Progenitor cell of endocrine pancreas (in vitro differentiated cells): ENCODE results near the gene PARS2. TPM values are rescaled to one million over a fixed set of nuclear protein-coding genes. Genes with fewer than 3 reads are reported as not detected.

Experiments
- DNase-seq: peaks from one replicate; pipeline ENCODE4 v3.0.0; 2021; ENCODE audit warnings: low spot score; ENCODE audit not compliant: unreplicated experiment
- H3K27ac Mint-ChIP-seq: 2 replicates; pipeline ENCODE4 v1.8.0; 2021; ENCODE audit warnings: mild to moderate bottlenecking, moderate library complexity, mixed read lengths
- H3K27me3 Mint-ChIP-seq: 2 replicates; pipeline ENCODE4 v1.8.0; 2021; ENCODE audit warnings: mixed read lengths
- H3K36me3 Mint-ChIP-seq: 2 replicates; pipeline ENCODE4 v1.8.0; 2022; ENCODE audit warnings: mixed read lengths; ENCODE audit not compliant: insufficient read depth
- H3K4me1 Mint-ChIP-seq: 2 replicates; pipeline ENCODE4 v1.8.0; 2021; ENCODE audit warnings: low read depth, mixed read lengths
- H3K4me3 Mint-ChIP-seq: 2 replicates; pipeline ENCODE4 v1.8.0; 2021; ENCODE audit warnings: low read depth, mild to moderate bottlenecking, moderate library complexity, mixed read lengths
- H3K9me3 Mint-ChIP-seq: 2 replicates; pipeline ENCODE4 v1.8.0; 2021; ENCODE audit warnings: low read depth, mixed read lengths
- CTCF ChIP-seq: fragments of 200-600 bp; sonication (generic); IDR thresholded peaks from one replicate; pipeline ENCODE4 v1.5.0; 2021; ENCODE audit warnings: antibody characterized with exemption, mild to moderate bottlenecking; ENCODE audit not compliant: unreplicated experiment
- total RNA-seq: library from RNA; stranded (reverse); gene quantifications from 2 replicates; pipeline ENCODE4 v1.2.1, GENCODE V29; 2021

PARS2 gene
- total RNA-seq, 1 donor from 2014 or later: 11.0 TPM

DNA sequence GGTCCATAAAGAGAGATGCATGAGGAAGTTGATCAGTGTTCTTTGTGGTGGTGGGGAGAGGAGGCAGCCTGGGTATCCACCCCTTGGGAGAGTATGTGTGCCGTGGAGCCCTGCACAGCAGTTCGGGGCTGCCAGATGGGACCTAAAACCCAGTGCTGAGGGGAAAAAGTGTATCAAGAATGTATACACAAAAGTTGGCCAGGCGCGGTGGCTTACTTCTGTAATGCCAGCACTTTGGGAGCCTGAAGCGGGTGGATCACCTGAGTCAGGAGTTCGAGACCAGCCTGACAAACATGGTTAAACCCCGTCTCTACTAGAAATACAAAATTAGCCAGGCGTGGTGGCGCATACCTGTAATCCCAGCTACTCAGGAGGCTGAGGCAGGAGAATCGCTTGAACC, 52.8 kb downstream of the PARS2 start:
- DNase-seq: no peak
- no peak for TF ChIP-seq CTCF
- H3K4me1 Mint-ChIP-seq: peaks cover 5% of the 10 kb centered on the region
- no peak overlapping the region for H3K27ac Mint-ChIP-seq
- H3K36me3 Mint-ChIP-seq: no peaks in the 10 kb centered on the region
- peaks cover 53% of the 10 kb centered on the region for H3K27me3 Mint-ChIP-seq
- no peaks in the 10 kb centered on the region for H3K9me3 Mint-ChIP-seq
- no peak overlapping the region for H3K4me3 Mint-ChIP-seq

DNA sequence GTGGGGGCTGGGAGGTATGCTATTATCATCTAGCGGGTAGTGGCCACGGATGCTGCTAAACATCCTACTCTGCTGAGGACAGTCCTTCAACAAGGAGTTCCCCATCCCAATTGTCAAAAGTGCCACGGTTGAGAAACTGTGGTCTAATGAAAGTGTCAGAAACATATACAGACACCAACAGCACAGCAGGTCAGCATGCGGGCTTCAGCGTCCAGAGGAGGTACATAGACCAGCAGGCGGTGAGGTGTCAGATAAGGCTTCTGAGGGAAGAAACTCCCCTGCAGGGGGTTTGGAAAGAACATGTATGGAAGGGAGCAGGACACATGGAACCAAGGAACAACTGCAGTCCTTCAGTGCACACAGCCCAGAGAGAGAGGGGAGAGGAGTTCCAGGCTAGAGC, 53.5 kb downstream of the PARS2 start:
- H3K27ac Mint-ChIP-seq: no peak overlapping the region
- peaks cover 56% of the 10 kb centered on the region for H3K27me3 Mint-ChIP-seq
- no peaks in the 10 kb centered on the region for H3K9me3 Mint-ChIP-seq
- H3K4me3 Mint-ChIP-seq: no peak overlapping the region
- H3K4me1 Mint-ChIP-seq: no peaks in the 10 kb centered on the region
- no peak for DNase-seq
- H3K36me3 Mint-ChIP-seq: no peaks in the 10 kb centered on the region
- no peak for TF ChIP-seq CTCF

- DNase-seq: no peak
- peaks cover 58% of the 10 kb centered on the region for H3K27me3 Mint-ChIP-seq
- no peaks in the 10 kb centered on the region for H3K9me3 Mint-ChIP-seq
- H3K27ac Mint-ChIP-seq: no peak overlapping the region
- H3K4me3 Mint-ChIP-seq: no peak overlapping the region
- H3K36me3 Mint-ChIP-seq: no peaks in the 10 kb centered on the region
- TF ChIP-seq CTCF: no peak
- no peaks in the 10 kb centered on the region for H3K4me1 Mint-ChIP-seq
Measured at GRCh38 chr1:54710434-54710833, 53.9 kb downstream of the PARS2 start.

DNA sequence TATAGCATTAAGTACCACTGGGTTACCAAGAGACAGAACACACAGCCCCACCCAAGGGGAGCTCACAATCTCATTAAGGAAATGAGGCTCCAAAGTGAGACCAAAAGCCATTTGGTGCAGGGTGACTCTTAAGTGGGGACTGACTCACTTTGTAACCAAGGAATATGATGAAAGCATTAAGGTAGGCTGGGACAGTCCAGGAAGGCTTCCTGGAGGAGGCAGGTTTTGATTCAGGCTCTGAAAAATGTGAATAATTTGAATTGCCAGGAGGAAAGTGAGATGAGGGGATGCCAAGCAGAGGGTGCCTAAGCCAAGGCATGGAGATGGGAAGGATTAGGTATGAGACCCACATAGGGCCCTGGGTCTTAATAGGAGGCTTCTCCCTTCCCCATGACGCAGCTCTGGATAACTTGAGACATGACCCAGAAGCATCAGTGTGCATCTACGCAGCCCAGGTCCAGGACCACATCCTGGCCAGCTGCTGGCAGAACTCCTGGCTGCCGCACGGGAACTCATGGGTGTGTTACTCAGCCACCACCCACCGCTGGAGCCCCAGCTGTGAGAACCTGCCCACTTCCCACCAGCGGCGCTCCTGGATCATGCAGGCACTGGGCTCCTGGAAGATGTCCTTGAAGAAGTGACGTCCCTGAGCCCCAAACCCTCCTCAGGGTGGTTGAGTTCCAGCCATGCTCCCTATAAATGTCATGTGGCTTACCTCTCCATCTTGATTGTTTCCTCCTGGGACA, 54.6 kb downstream of the PARS2 start:
- no peak for DNase-seq
- Mint-ChIP-seq H3K4me1 (no peaks in the 10 kb centered on the region), H3K27me3 (peaks cover 62% of the 10 kb centered on the region), H3K9me3 (no peaks in the 10 kb centered on the region), H3K4me3 (no peak overlapping the region), H3K27ac (no peak overlapping the region), H3K36me3 (no peaks in the 10 kb centered on the region)
- no peak for TF ChIP-seq CTCF

GRCh38 chr1:54708385-54708784, 55.9 kb downstream of the PARS2 start:
- H3K27me3 Mint-ChIP-seq: peaks cover 57% of the 10 kb centered on the region
- no peak for TF ChIP-seq CTCF
- no peaks in the 10 kb centered on the region for H3K9me3 Mint-ChIP-seq
- H3K36me3 Mint-ChIP-seq: no peaks in the 10 kb centered on the region
- no peak overlapping the region for H3K27ac Mint-ChIP-seq
- H3K4me3 Mint-ChIP-seq: no peak overlapping the region
- H3K4me1 Mint-ChIP-seq: no peaks in the 10 kb centered on the region
- no peak for DNase-seq

Other genes with a start within 250 kb of the PARS2 start
- gene ACOT11, start 216.3 kb downstream of the PARS2 start, total RNA-seq: 1.7 and 2.2 TPM in 2 replicates
- 0.33 TPM in 1 of 2 replicates, not detected in the other for gene FAM151A, start 141.0 kb downstream of the PARS2 start, total RNA-seq
- gene MROH7, start 122.7 kb downstream of the PARS2 start, total RNA-seq: 0.29 and 0.50 TPM in 2 replicates
- 22.6 and 24.0 TPM in 2 replicates for gene TTC4, start 48.7 kb downstream of the PARS2 start, total RNA-seq
- gene TTC22, start 36.8 kb upstream of the PARS2 start, total RNA-seq: 2.4 TPM in 2 replicates
- gene DHCR24, start 122.7 kb upstream of the PARS2 start, total RNA-seq: 217 and 229 TPM in 2 replicates
- 0.53 and 1.3 TPM in 2 replicates for gene TMEM61, start 216.1 kb upstream of the PARS2 start, total RNA-seq
- gene BSND, start 234.4 kb upstream of the PARS2 start, total RNA-seq: not detected in 2 replicates